Uterus (tissue), 4 donors: ENCODE measurements around the gene SLC35B3. TPM values are rescaled to one million over a fixed set of nuclear protein-coding genes. Genes with fewer than 3 reads are reported as not detected.
"Not testable (repeated sequence)": the region's sequence is repeated elsewhere in the genome, so short reads cannot be mapped to it uniquely, and the experiment has no call there.

Source experiments
- DNase-seq, 2 donors: peaks; one replicate each; pipeline ENCODE4 v3.0.0-alpha.2; 2019 to 2020
- H3K27ac ChIP-seq, 2 donors: fragments of 200-600 bp; sonication (generic); 1 replicate in 1 of 2; 2 replicates in 1 of 2; pipeline ENCODE4 v1.5.1; 2016 to 2018
- H3K27me3 ChIP-seq, 2 donors: fragments of 200-600 bp; sonication (generic); one replicate each; pipeline ENCODE4 v1.5.1; 2018 to 2019; ENCODE audit warnings: control low read depth in 1 of 2
- H3K36me3 ChIP-seq, 2 donors: fragments of 200-600 bp; sonication (generic); one replicate each; pipeline ENCODE4 v1.5.1; 2019; ENCODE audit warnings: control low read depth in 1 of 2
- H3K4me1 ChIP-seq, 2 donors: fragments of 200-600 bp; sonication (generic); one replicate each; pipeline ENCODE4 v1.5.1; 2018 to 2019; ENCODE audit warnings: control low read depth in 1 of 2
- H3K4me3 ChIP-seq, 2 donors: fragments of 200-600 bp; sonication (generic); 1 replicate in 1 of 2; 2 replicates in 1 of 2; pipeline ENCODE4 v1.5.1; 2018 to 2019; ENCODE audit warnings: mild to moderate bottlenecking in 1 of 2
- H3K9me3 ChIP-seq, 2 donors: fragments of 200-600 bp; sonication (generic); one replicate each; pipeline ENCODE4 v1.5.1; 2019; ENCODE audit warnings: control low read depth in 1 of 2
- CTCF ChIP-seq, 4 experiments: fragments of 200-600 bp in 2 of 4; fragments of 450-650 bp in 2 of 4; sonication (generic) in 2 of 4; IDR thresholded peaks; one replicate each; pipeline ENCODE4 v1.5.1; 2016 to 2019; ENCODE audit warnings: antibody characterized with exemption in 4 of 4, mild to moderate bottlenecking in 2 of 4, moderate library complexity in 1 of 4
- POLR2A ChIP-seq, 2 donors: fragments of 450-650 bp; IDR thresholded peaks; one replicate each; pipeline ENCODE4 v1.6.1; 2016; ENCODE audit warnings: antibody characterized with exemption in 2 of 2, mild to moderate bottlenecking in 1 of 2, moderate library complexity in 1 of 2
- intact Hi-C: fragments of 100-400 bp; cut with DNase I; formaldehyde crosslinking; loops from one replicate; pipeline ENCODE4 v1.15.1; 2023; ENCODE audit warnings: low total_unique reads
- total RNA-seq, 4 donors: library from RNA; depleted of rRNA in 3 of 4; stranded (reverse); fragments of >200 nt in 3 of 4; gene quantifications; one replicate each; pipeline versions ENCODE4 v1.1.0 to v1.2.4, GENCODE V29; 2014 to 2023
- donor health status: DM: yes; HTN: yes; CAD: no.

The SLC35B3 gene
- total RNA-seq, 4 donors from 2014 or later, result 4.1 to 28.3 (median 19.0) TPM

- H3K9me3 ChIP-seq, result no peaks in the 10 kb centered on the region
- no peak for DNase-seq
- TF ChIP-seq POLR2A (IDR thresholded peaks at IDR 0.05) (no peak), CTCF (IDR thresholded peaks at IDR 0.05) (no peak)
- intact Hi-C loops, result no loop called here
- H3K4me3 ChIP-seq, result peak overlapping the region; percentile 83 to 92
- H3K4me1 ChIP-seq, result peaks cover 0 to 8% of the 10 kb centered on the region in 2 donors
- peak overlapping the region; percentile 82 to 84 for H3K27ac ChIP-seq
- H3K36me3 ChIP-seq, result no peaks in the 10 kb centered on the region
- H3K27me3 ChIP-seq, result no peaks in the 10 kb centered on the region
Measured at GRCh38 chr6:8435845-8436168, 462 bp upstream of the SLC35B3 start.

DNA sequence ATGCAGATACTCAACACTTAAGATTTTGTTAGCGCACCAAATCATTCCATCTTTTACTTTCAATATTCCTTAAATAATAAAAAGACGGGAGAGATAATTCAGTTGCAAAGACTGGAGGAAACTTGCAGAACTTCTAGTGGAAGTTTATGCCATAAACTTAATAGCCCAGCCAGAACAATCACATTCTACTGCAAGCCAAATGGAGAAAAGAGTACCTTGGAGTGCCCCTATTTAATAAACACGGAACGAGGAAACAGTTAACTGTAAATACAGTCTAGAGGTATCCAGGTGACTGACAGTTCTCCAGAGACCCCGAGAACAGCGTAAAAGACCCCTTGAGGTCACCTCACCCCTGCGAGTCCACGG lies 635 bp downstream of the SLC35B3 start:
- TF ChIP-seq POLR2A (IDR thresholded peaks at IDR 0.05), result no peak
- no peak for TF ChIP-seq CTCF (IDR thresholded peaks at IDR 0.05)
- DNase-seq, result no peak
- Histone ChIP-seq H3K9me3 (no peaks in the 10 kb centered on the region), H3K27me3 (no peaks in the 10 kb centered on the region), H3K4me1 (peaks cover 0 to 8% of the 10 kb centered on the region in 2 donors), H3K36me3 (no peaks in the 10 kb centered on the region), H3K4me3 (peak overlapping the region; percentile 83 to 92), H3K27ac (peak overlapping the region; percentile 82 to 84)
- intact Hi-C loops, result no loop called here

GRCh38 chr6:8432614-8433013 lies 2.7 kb downstream of the SLC35B3 start:
- Histone ChIP-seq H3K4me1 (peaks cover 0 to 8% of the 10 kb centered on the region in 2 donors), H3K9me3 (no peaks in the 10 kb centered on the region), H3K36me3 (no peaks in the 10 kb centered on the region), H3K4me3 (no peak overlapping the region), H3K27ac (no peak overlapping the region), H3K27me3 (no peaks in the 10 kb centered on the region)
- DNase-seq, result no peak
- intact Hi-C loops, result no loop called here
- TF ChIP-seq CTCF (IDR thresholded peaks at IDR 0.05), result no peak
- no peak for TF ChIP-seq POLR2A (IDR thresholded peaks at IDR 0.05)

DNA sequence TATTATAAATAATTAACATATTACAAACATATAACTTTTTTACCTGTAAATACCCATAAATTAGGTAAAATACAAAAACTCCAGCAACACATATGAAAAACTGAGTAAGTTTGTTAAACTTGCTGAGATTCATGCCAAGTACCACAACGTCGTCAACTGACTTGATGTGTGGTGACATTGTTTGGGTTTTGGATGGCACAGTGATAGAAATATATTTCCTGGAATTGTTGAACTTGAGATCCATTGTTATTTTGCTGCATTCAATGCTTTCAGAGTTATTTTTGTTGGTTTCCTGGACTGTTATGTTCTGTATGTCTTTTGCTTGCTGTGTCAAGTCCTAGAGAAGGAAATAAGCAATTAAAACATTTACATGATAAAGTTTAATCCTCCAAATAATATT lies 5.5 kb downstream of the SLC35B3 start:
- intact Hi-C loops, result no loop called here

DNA sequence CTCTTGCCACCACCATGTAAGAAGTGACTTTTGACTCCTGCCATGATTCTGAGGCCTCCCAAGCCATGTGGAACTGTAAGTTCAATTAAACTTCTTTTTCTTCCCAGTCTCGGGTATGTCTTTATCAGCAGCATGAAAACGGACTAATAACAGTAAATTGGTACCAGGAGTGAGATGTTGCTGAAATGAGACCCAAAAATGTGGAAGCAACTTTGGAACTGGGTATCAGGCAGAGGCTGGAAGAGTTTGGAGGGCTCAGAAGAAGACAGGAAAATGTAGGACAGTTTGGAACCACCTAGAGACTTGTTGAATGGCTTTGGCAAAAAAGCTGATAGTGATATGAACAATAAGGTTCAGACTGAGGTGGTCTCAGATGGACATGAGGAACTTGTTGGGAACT lies 8.8 kb downstream of the SLC35B3 start:
- H3K4me3 ChIP-seq, H3K4me1 ChIP-seq, DNase-seq, H3K9me3 ChIP-seq, H3K27me3 ChIP-seq, H3K36me3 ChIP-seq, intact Hi-C loops, H3K27ac ChIP-seq: not testable (repeated sequence)

More for the DNA sequence above, 5.5 kb downstream of the SLC35B3 start:
- H3K27me3 ChIP-seq, result no peaks in the 10 kb centered on the region
- H3K4me1 ChIP-seq, result peaks cover 0 to 8% of the 10 kb centered on the region in 2 donors
- no peak for TF ChIP-seq POLR2A (IDR thresholded peaks at IDR 0.05)
- TF ChIP-seq CTCF (IDR thresholded peaks at IDR 0.05), result no peak
- H3K4me3 ChIP-seq, result no peak overlapping the region
- H3K27ac ChIP-seq, result no peak overlapping the region
- no peak for DNase-seq
- H3K36me3 ChIP-seq, result no peaks in the 10 kb centered on the region
- H3K9me3 ChIP-seq, result no peaks in the 10 kb centered on the region

- Histone ChIP-seq H3K4me3 (no peak overlapping the region), H3K9me3 (no peaks in the 10 kb centered on the region), H3K36me3 (no peaks in the 10 kb centered on the region), H3K27ac (no peak overlapping the region), H3K4me1 (no peaks in the 10 kb centered on the region), H3K27me3 (no peaks in the 10 kb centered on the region)
- no peak for DNase-seq
- intact Hi-C loops, result no loop called here
- TF ChIP-seq POLR2A (IDR thresholded peaks at IDR 0.05), result no peak
- no peak for TF ChIP-seq CTCF (IDR thresholded peaks at IDR 0.05)
Measured at GRCh38 chr6:8420031-8420588, 15.2 kb downstream of the SLC35B3 start.
